Measurements from ENCODE around the gene UNC13C. TPM values are rescaled to one million over a fixed set of nuclear protein-coding genes. Genes with fewer than 3 reads are reported as not detected.

Gene UNC13C
- total RNA-seq, 2 experiments from 2014 or later, result not detected

DNA sequence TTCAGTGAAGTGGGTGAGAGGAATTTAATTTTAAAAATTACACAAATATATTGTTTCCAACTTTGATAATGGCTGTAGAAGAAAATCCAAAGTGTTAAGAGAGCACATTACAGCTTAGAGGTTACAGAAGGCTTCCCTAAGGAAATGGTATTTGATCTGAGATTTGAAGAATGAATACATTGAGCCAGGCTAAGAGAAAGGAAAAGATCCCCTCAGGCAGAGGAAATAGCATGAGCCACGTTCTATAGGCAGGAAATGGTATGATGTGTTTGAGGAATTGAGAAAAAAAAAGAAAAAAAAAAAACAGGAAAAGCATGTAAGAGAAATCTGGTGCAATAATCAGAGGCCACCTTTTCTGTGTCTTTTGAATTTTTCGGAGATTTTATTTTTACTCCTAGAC, 48.6 kb downstream of the UNC13C start:
- H3K4me2 ChIP-seq (ENCODE audit: low read length), result no peak overlapping the region
- intact Hi-C loops (cut with micrococcal nuclease; ENCODE audit: unreplicated experiment), result no loop called here
- H3K27ac ChIP-seq (ENCODE audit: low read depth, low read length, poor library complexity, severe bottlenecking), result no peak overlapping the region
- no peak overlapping the region for H2AFZ ChIP-seq (ENCODE audit: low read length)
- H4K20me1 ChIP-seq (ENCODE audit: insufficient read depth, low read length), result no peaks in the 10 kb centered on the region
- H3K4me3 ChIP-seq (ENCODE audit: low read depth, low read length, poor library complexity, severe bottlenecking), result no peak overlapping the region
- ChIA-PET POLR2A (no interaction called here), CTCF (ENCODE audit: unreplicated experiment) (no interaction called here)
- BruUV-seq (replicated peaks), result no TSS peak
- H3K36me3 ChIP-seq (ENCODE audit: insufficient read depth, low read length), result no peaks in the 10 kb centered on the region
- no peak for DNase-seq (ENCODE audit: low spot score)
- TF ChIP-seq, protein P1, sequence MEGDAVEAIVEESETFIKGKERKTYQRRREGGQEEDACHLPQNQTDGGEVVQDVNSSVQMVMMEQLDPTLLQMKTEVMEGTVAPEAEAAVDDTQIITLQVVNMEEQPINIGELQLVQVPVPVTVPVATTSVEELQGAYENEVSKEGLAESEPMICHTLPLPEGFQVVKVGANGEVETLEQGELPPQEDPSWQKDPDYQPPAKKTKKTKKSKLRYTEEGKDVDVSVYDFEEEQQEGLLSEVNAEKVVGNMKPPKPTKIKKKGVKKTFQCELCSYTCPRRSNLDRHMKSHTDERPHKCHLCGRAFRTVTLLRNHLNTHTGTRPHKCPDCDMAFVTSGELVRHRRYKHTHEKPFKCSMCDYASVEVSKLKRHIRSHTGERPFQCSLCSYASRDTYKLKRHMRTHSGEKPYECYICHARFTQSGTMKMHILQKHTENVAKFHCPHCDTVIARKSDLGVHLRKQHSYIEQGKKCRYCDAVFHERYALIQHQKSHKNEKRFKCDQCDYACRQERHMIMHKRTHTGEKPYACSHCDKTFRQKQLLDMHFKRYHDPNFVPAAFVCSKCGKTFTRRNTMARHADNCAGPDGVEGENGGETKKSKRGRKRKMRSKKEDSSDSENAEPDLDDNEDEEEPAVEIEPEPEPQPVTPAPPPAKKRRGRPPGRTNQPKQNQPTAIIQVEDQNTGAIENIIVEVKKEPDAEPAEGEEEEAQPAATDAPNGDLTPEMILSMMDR (conservative IDR thresholded peaks at IDR 0.05; ENCODE audit: low read length), result no peak
- TF ChIP-seq EZH2phosphoT487 (IDR thresholded peaks at IDR 0.05; ENCODE audit: borderline replicate concordance, low read depth, low read length), result no peak
- no peaks in the 10 kb centered on the region for H3K79me2 ChIP-seq (ENCODE audit: insufficient read depth, low read depth, low read length)
- no peaks in the 10 kb centered on the region for H3K4me1 ChIP-seq (ENCODE audit: insufficient read depth, low read length, poor library complexity, severe bottlenecking)
- no peaks in the 10 kb centered on the region for H3K9me3 ChIP-seq (ENCODE audit: low read length)
- no peaks in the 10 kb centered on the region for H3K9me2 ChIP-seq (ENCODE audit: insufficient read depth, low read length)

GRCh38 chr15:54029081-54029480, 50.8 kb downstream of the UNC13C start:
- TF ChIP-seq EZH2phosphoT487 (IDR thresholded peaks at IDR 0.05; ENCODE audit: borderline replicate concordance, low read depth, low read length), result no peak
- TF ChIP-seq, protein P1 (conservative IDR thresholded peaks at IDR 0.05; ENCODE audit: low read length), result no peak
- H3K4me2 ChIP-seq (ENCODE audit: low read length), result no peak overlapping the region
- H3K79me2 ChIP-seq (ENCODE audit: insufficient read depth, low read depth, low read length), result no peaks in the 10 kb centered on the region
- no peaks in the 10 kb centered on the region for H3K4me1 ChIP-seq (ENCODE audit: insufficient read depth, low read length, poor library complexity, severe bottlenecking)
- no TSS peak for BruUV-seq (replicated peaks)
- ChIA-PET CTCF (ENCODE audit: unreplicated experiment) (no interaction called here), POLR2A (no interaction called here)
- no peak overlapping the region for H2AFZ ChIP-seq (ENCODE audit: low read length)
- no peaks in the 10 kb centered on the region for H3K9me3 ChIP-seq (ENCODE audit: low read length)
- H3K9me2 ChIP-seq (ENCODE audit: insufficient read depth, low read length), result no peaks in the 10 kb centered on the region
- no peaks in the 10 kb centered on the region for H4K20me1 ChIP-seq (ENCODE audit: insufficient read depth, low read length)
- intact Hi-C loops (cut with micrococcal nuclease; ENCODE audit: unreplicated experiment), result no loop called here
- H3K36me3 ChIP-seq (ENCODE audit: insufficient read depth, low read length), result no peaks in the 10 kb centered on the region
- no peak overlapping the region for H3K4me3 ChIP-seq (ENCODE audit: low read depth, low read length, poor library complexity, severe bottlenecking)
- H3K27ac ChIP-seq (ENCODE audit: low read depth, low read length, poor library complexity, severe bottlenecking), result no peak overlapping the region
- no peak for DNase-seq (ENCODE audit: low spot score)

- no peak for TF ChIP-seq EZH2phosphoT487 (IDR thresholded peaks at IDR 0.05; ENCODE audit: borderline replicate concordance, low read depth, low read length)
- TF ChIP-seq, protein P1 (conservative IDR thresholded peaks at IDR 0.05; ENCODE audit: low read length), result no peak
- no peaks in the 10 kb centered on the region for H3K36me3 ChIP-seq (ENCODE audit: insufficient read depth, low read length)
- H3K4me1 ChIP-seq (ENCODE audit: insufficient read depth, low read length, poor library complexity, severe bottlenecking), result no peaks in the 10 kb centered on the region
- H3K79me2 ChIP-seq (ENCODE audit: insufficient read depth, low read depth, low read length), result no peaks in the 10 kb centered on the region
- CTCF ChIA-PET (ENCODE audit: unreplicated experiment), result no interaction called here
- POLR2A ChIA-PET, result no interaction called here
- H3K27ac ChIP-seq (ENCODE audit: low read depth, low read length, poor library complexity, severe bottlenecking), result no peak overlapping the region
- BruUV-seq (replicated peaks), result no TSS peak
- H4K20me1 ChIP-seq (ENCODE audit: insufficient read depth, low read length), result no peaks in the 10 kb centered on the region
- H3K4me2 ChIP-seq (ENCODE audit: low read length), result no peak overlapping the region
- H2AFZ ChIP-seq (ENCODE audit: low read length), result no peak overlapping the region
- H3K9me3 ChIP-seq (ENCODE audit: low read length), result no peaks in the 10 kb centered on the region
- intact Hi-C loops (cut with micrococcal nuclease; ENCODE audit: unreplicated experiment), result no loop called here
- DNase-seq (ENCODE audit: low spot score), result no peak
- no peak overlapping the region for H3K4me3 ChIP-seq (ENCODE audit: low read depth, low read length, poor library complexity, severe bottlenecking)
- no peaks in the 10 kb centered on the region for H3K9me2 ChIP-seq (ENCODE audit: insufficient read depth, low read length)
These were observed 53.8 kb downstream of the UNC13C start for GRCh38 chr15:54032066-54032465.

Data from OCI-LY7 (cell line).